GM19467 (cell line): ENCODE measurements around the gene ATXN7.
A peak's percentile ranks its signal among the peaks of the same experiment; 100 is the strongest.

ENCODE experiments used
- ATAC-seq: cut with Tn5 transposase; IDR thresholded peaks from one replicate; pipeline ENCODE4 v1.9.1; 2021; ENCODE audit warnings: mild to moderate bottlenecking, moderate library complexity; ENCODE audit not compliant: unreplicated experiment

Gene ATXN7

DNA sequence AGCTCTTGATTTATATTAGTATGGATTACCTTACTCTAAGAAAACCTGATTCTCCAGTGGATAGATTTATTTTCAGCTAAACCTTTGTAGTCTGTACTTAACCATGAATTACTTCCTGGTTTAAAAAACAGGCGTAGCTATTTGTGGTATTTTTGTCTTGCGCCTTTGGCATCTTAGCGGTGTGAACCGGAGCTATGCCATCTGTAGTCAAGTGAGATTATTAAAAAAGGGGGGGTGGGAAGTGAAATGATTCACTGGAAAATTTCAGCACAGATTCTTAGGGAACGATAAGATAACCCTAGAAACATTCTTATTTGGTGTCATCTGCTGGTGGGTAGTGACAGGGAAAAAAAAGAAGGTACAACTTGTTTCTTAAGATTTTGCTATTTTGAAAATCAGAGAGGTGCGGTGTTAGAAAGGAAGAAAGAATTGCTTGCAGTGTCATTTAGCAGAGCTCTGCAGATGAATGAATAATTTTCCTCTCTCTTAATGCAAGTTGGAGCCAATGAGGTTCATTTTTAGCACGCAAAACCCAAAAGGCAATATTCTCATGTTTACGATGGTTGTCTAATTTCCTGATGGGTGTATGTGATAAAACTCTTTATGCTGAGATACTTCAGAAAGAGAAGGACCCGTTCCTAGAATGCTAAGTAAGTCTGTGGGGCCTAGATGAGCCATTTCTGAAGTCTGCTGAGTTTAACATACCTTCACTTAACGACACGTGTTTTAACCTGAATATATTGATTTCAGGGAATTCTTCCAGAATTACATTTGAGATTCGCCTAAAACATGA is 115.6 kb downstream of the ATXN7 start:
- ATAC-seq: no peak

DNA sequence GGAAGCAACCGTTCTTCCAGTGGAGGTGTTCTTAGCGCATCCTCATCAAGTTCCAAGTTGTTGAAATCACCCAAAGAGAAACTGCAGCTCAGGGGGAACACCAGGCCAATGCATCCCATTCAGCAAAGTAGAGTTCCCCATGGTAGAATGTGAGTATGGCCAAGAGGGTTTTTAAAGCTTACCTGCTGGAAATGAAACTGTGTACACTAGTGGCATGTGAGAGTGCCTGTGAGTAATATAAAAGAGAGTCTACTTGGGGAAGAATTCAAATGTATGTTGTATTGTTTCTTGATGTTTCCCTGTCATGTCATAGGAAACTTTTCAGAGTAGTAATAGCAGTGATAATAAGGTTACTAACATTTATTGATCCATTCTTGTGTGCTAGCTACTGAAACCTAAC is 116.4 kb downstream of the ATXN7 start:
- no peak for ATAC-seq

DNA sequence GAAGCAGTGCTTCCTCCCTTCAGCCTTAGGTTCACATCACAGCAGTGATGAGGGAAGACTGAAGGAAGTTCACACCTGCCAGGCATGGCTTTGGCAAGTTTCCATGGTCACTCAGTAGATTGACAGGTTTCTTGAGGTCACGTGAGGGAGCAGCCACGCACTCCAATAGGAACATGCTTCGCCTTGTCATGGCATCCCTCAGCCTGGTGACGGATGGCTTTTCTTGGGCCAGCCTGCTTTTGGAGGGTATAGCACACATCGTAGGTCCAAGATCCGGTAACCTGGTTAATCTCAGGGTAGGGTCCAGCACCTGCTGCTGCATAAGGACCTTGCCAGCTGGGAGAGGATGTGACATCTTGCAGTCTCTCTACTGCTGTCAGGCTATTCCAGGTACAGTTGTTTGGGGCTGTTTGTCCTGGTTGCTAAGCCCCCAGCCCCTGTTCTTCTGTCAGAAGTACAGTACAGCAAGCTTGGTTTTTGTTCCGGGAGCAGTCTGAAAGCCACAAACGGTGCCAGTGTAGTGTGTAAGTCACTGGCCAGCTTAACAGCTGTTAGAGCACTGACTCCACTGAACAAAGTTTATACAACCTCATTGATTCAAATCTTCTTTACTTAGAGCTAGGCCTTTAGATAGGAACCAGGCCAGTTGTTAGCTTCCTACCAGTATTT is 117.3 kb downstream of the ATXN7 start:
- ATAC-seq: no peak

DNA sequence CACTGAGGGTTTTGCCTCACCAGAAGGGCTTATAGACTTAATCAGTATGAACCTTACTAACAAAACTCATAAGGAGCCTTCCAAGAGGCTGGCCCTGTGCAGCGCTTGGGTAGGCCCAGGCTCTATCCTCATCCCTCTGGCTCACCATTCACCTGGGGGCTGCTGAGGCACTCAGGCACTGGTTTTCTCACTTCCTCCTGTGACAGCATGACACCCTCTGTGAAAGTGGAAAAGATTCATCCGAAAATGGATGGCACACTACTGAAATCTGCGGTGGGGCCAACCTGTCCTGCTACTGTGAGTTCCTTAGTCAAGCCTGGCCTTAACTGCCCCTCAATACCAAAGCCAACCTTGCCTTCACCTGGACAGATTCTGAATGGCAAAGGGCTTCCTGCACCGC is 118.3 kb downstream of the ATXN7 start:
- no peak for ATAC-seq

DNA sequence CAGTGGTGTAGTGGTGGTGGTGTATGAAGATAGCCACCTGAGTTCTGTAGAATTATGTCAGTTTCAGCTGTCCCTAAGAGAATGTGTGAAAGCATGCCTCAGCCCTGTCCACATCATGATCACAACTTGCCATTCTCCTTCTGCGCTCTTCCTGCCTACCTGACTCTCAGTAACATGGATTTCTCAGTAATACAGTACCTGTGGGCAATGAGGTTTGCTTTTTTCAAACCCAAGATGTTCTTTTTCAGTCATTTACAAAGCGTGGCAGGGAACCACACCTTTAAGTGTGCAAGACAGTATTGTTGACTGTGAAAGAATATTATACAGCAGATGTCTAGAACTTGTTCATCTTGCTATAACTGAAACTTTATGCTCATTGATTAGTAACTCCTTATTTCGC is 120.7 kb downstream of the ATXN7 start:
- ATAC-seq: no peak

DNA sequence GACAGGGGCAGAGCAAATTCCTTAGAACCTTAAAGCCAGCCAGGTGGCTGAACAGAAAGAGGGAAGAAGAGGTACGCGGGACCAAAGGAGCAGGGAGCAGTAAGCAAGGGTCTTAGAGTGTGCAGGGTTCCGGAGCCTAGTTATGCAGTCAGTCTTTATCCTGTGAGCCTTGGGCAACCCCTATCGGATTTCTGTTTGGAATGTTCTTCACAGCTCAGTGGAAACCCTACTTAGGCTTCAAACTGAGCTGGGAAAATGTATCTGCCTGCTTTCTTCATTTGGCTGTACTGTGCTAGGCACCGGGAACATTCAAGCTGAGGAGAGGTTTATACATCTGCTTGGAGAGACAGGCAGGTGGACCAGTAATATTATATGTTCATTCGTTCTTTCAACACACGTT is 122.5 kb downstream of the ATXN7 start:
- no peak for ATAC-seq

DNA sequence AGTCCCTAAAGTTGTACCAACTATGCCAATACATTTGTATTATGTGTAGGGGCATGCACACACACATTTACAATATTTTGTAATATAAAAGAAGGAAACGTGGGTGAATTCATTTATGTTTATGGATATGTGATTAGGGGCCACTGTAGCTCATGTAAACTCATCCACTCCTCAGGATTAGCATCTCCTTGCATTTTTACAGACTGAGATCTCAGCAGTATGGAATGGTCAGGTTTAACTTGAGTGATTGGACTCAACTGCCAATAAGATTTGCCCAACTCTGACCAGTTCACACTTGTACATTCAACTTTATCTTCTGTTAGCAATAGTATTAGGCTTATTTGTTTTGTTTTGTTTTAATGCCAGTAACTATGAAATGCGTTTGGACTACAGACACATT is 123.2 kb downstream of the ATXN7 start:
- no peak for ATAC-seq

DNA sequence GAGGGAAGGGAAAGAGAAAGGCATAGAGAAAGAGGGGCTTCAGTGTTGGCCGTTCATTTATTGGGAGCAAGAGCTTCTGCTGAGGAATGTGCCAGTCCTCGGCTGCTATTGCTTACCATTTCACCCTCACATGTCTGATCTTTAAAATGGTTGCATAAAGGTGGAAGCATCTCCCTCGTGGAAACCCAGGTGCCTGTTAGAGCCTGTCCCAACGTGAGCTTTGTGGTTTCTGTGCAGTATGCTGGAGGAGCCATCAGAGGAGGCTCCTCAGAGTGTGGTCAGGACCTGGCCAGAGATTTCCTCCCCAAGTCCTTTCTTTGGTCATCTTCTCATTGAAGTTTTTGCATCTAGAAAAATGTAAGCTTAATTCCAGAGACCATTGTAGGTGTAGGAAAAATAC is 125.3 kb downstream of the ATXN7 start:
- no peak for ATAC-seq

DNA sequence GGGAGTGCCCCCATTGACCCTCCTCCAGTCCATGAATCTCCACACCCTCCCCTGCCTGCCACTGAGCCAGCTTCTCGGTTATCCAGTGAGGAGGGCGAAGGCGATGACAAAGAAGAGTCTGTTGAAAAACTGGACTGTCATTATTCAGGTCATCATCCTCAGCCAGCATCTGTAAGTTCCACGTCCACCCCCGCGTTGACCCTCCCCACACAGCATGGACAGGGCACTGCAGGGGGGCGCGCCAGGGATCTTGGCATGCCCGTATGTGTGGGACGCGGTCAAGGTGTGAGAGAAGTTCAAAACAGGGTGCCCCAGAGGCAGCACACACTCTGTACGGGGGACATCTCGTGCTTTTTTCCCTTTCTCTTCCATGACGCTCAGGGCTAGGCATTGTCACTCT is 126.5 kb downstream of the ATXN7 start:
- no peak for ATAC-seq

DNA sequence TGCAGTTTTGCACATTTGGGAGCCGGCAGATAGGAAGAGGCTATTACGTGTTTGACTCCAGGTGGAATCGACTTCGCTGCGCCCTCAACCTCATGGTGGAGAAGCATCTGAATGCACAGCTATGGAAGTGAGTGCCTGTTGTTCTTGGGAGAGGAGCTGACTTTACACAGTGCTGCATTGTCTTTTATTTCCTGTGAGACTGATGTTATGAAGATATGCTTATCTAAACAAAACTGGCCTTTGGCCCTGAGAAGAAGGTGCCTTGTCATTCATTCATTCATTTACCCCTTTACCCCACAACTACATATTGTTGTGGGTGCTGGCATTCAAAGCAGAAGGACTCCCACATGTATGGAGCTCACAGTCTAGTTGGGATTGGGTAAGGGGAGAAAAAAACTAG is 127.1 kb downstream of the ATXN7 start:
- ATAC-seq: no peak

DNA sequence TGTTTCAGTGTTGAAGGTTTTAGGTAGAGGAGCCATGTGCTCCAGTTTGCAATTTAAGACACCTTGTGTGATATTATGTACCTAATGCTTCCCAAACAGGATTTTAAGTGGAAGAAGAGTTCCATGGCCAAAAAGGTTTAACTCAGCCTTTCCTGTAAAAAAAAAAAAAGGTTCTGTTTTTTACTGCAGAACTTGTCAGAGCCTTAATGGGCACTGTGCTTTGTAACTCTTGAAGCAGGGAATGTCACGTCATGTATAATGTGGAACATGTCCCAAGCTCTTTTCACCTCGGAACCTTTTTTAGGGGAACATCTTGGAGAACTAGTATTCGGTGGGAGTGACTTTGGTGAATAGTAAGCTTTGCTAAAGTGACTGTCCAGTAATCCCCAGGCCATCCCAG is 128.0 kb downstream of the ATXN7 start:
- no peak for ATAC-seq

DNA sequence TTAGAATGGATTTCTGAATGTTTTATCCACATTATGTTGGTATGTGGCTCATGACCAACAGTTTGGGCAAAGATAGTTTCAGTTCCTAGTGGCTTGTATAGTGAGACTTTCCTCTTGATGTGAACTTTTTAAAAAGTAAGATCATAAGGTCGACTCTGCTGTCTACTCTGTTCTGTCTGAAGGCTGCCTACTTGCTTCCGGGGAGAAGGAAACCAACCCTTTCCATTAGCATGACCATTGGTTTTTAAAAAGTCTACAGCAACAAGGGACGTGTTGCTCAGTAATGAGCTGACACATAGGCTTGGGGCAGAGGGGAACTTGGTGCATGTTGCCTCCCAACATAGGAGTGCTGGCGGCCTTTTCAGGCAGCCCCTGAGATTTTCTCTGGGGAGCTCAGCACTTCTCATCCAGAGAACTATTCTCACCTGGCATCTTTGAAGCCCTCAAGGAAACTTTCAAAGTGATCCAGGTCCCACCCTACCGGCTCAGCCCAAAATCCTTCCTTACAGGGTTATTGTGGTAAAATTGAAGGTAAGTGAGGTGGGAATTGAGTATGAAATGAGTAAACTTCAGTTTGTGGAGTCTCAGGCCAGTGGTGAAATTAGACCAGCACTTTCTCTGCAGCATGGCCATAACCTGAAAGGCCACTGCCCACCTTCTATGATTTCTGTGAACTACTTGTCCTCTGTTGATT is 129.0 kb downstream of the ATXN7 start:
- ATAC-seq: no peak

DNA sequence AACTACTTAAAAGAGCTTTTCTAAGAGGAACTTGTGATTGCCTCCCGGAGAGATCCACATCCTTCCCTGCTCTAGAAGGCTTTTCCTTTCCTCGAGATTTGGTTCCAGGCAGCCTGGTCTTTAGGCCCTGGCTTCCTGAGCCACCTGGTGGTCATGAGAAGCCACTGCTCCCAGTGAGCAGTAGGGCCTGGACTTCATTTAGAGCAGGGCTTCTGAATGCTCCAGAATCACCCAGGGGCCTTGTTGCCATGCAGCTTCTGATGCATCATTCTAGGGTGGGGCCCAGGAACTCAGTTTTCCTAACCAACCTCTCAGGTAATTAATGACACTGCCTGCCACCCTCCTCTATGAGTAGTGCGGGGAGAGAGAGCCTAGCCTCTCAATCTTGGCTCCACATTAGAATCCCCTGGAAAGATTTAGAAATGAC is 130.0 kb downstream of the ATXN7 start:
- peak; percentile 71 for ATAC-seq

DNA sequence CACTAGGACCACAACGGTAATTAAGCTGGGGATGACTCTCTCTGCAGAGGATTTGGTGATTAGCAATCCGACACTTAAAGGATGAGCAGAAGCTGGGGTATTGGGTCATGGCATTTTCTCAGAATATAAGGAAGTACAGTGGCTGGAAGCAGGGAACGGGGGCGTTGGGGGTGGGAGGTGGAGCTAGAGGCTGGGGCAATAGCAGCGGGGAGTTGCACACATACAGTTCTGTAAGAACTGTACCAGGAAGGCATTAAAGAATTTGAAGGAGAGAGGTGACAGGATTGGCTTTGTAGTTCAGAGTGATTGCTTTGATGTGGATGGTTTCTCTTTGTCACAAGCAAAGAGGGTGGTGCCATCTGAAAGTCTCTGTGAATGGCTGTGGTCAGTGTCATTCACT is 131.4 kb downstream of the ATXN7 start:
- ATAC-seq: no peak

DNA sequence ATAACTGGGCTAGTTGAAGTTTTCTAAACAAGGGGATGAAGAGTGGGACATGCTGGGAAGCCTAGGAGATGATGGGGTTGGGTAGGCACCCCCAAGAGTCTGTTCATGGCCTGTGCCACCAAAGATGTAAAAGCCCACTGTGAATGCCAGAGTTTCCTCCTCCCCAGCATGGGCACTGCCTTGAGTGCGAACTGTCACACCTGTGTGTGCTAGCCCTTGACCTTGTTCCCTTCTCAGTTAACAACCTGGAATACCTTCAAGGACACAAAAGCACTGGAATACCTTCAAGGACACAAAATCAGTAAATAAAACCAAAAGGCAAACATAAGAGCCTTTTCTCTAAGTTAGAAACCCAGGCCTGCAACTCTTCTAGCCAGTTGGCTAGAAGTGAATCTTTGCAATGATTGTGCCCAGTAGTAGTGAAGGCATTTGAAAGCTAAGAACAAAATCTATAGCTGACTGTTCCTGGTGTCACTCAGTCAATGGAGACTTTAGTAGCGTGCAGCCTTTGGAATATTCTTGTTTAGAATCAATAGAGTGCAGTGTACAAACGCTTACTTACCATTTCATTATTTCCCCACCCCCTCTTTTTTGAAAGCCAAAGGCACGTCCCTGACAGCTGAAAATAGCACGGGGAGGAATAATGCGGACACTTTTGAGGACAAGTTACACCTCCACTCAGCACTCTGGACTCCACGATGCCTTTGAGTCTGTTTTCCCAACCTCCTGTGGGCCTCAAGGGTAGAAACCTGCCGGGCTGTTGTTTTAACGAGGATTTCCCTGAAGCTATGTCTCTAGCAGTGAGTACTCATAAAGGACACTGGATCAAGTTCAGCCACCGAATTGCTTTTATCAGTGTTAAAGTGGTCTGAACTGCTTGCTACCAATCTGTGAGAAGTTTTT is 135.4 kb downstream of the ATXN7 start:
- no peak for ATAC-seq

DNA sequence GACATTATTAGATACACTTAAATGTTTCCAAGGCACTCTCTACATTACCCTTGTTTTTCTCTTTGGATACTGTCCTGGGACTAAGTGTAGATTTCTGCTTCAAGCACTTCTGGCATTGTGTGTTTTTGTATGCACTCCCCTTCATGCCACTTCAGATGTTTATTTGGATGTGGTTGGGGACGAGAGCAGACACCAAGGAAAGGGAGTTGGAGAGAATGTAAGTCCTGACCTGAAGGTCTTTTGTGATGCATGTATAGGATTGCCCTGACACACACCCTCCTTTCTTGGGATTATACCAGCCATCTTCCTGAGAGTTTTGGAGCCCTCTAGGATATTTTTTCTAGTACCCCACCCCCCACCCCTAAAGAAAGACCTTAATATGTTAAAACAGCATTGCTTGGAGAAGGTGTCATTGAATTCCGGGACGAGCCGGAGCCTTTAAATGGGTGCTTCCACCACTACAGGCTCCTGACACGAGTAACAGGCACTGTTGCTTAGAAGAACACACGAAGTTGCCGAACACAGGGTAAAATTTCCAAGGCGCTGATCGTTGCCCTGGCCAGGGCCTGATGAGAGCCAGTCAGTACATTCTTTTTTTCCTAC is 136.9 kb downstream of the ATXN7 start:
- ATAC-seq: no peak

DNA sequence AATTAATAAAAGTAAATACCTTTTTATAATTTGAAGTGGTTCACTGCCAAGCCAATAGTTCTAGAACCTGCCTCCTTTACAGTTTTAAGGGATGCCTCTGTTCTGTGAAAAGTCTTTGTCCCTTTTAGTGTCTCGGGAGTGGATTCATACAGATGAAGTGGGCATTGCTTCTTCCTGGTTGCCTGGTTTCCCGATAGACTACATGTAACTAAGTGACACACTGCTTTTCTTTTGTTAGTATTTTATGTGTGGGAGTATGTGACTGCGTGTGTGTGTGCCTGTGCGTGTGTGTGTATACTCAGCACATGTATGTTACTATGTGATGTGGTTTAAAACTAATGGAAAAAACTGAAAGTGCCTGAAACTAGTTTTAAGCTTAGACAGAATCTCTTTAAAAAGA is 138.6 kb downstream of the ATXN7 start:
- ATAC-seq: no peak

DNA sequence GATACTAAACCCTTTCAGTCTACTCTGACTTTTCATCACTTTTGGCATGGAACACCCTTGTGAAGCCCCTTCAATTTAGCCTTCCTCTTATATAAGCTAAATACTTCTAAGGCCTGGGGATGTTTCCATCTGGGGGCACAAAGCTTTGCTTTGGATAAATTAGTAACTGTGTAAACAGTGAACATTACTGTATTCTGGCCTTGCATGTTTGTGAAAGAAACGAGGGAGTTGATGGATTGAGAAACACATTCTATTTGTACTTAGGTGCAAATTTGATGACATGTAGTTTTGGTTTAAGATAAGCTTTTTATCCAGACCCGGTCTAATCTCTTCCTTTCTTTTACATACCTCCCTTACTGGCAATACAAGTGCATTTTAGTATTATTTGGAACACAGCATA is 139.9 kb downstream of the ATXN7 start:
- ATAC-seq: no peak

DNA sequence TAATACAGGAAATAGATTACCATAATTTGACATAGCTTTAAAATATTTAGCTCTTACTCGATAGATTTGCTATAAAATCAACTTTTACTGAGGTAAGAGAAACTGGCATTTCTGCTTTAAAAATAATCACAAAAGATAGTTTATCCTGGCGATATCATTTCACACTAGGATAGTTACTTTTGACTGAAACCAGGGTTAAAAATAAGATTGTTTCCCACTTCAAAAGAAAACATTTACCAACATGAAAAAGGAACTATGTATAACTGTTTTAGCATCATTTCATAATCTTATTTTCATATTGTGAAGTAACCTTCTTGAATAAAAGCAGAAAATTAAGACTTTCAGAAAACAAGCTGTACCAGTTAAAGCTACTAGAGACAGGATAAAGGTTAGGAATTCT is 144.3 kb downstream of the ATXN7 start:
- no peak for ATAC-seq

DNA sequence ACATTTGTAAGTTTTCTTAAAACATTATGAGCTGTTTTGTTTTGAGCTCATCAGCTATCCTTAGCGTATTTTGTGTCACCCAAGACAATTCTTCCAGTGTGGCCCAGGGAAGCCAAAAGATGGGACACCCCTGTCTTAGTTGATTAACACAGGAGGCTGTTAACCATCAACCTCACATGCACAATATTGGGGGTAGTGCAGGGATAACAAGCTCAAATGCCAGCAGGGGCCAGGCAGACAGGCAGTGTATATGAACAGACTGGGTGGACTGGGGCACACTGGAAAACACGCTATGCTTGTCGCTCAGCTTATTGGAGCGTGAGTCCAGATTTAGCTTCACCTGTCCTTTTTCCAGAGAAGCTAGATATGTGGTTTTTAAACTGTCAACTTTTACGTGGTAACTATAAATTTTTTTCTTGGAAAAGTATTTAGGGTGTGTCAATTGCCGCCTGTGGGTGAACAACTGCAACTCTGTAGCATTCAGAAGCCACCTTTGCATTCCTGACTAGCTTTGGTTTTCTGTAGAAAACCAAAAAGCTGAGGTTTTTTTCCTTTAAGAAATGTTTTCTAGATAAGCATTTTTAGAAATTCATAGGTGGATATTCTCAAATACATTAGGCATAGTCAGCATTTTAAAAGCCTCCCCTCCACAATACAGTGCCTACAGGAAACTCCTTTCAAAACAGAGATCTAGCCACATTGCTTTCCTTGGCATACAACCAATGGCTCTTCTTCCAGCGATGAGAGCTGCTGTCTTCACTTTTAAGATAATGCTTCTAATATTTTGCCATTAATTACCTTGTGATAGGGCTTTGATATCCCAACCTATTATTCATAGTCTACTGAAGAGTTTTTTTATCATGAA is 145.1 kb downstream of the ATXN7 start:
- ATAC-seq: no peak
